ENCODE measurements around the gene PEX10.

- peak in 2 of 4 experiments; percentile 50 to 60 for TF ChIP-seq CTCF (IDR thresholded peaks at IDR 0.05)
- no peak for TF ChIP-seq POLR2AphosphoS5 (IDR thresholded peaks at IDR 0.05)
- no peak for TF ChIP-seq POLR2A (IDR thresholded peaks at IDR 0.05)
Measured at GRCh38 chr1:2382621-2383361, 29.6 kb downstream of the PEX10 start.
